ENCODE results near the gene SCRN2. TPM values are rescaled to one million over a fixed set of nuclear protein-coding genes. Genes with fewer than 3 reads are reported as not detected.

SCRN2 gene
- total RNA-seq, 2 donors from 2014 or later, result 36.8 to 40.0 TPM

GRCh38 chr17:47802341-47803022 lies 38.6 kb downstream of the SCRN2 start:
- peak; percentile 58 for TF ChIP-seq CTCF (IDR thresholded peaks at IDR 0.05)
- DNase-seq, result peak; percentile 55
- no peaks in the 10 kb centered on the region for H3K9me3 ChIP-seq
- no peaks in the 10 kb centered on the region for H3K27me3 ChIP-seq
- no peak overlapping the region for H3K27ac ChIP-seq
- no peaks in the 10 kb centered on the region for H3K36me3 ChIP-seq
- H3K4me1 ChIP-seq, result no peaks in the 10 kb centered on the region
- intact Hi-C loops (cut with DNase I), result loop anchor here (10.0 kb wide), 2 partner anchors 108 to 138 kb away; partner anchors contain the start of gene TBKBP1
- no peak overlapping the region for H3K9ac ChIP-seq (ENCODE audit: low read depth in 2 of 2, low read length in 2 of 2)
- H3K4me3 ChIP-seq, result no peak overlapping the region

GRCh38 chr17:47801906-47802305 lies 39.2 kb downstream of the SCRN2 start:
- intact Hi-C loops (cut with DNase I), result loop anchor here (10.0 kb wide), 2 partner anchors 107 to 137 kb away; partner anchors contain the start of gene TBKBP1

GRCh38 chr17:47801176-47801765 lies 39.8 kb downstream of the SCRN2 start:
- Histone ChIP-seq H3K9me3 (no peaks in the 10 kb centered on the region), H3K36me3 (no peaks in the 10 kb centered on the region), H3K4me3 (no peak overlapping the region), H3K27ac (no peak overlapping the region), H3K4me1 (no peaks in the 10 kb centered on the region), H3K27me3 (no peaks in the 10 kb centered on the region), H3K9ac (ENCODE audit: low read depth in 2 of 2, low read length in 2 of 2) (no peak overlapping the region)
- TF ChIP-seq CTCF (IDR thresholded peaks at IDR 0.05), result no peak
- no peak for DNase-seq
- intact Hi-C loops (cut with DNase I), result loop anchor here (10.0 kb wide), 2 partner anchors 106 to 136 kb away; partner anchors contain the start of gene TBKBP1

More at GRCh38 chr17:47801906-47802305, 39.2 kb downstream of the SCRN2 start:
- no peaks in the 10 kb centered on the region for H3K36me3 ChIP-seq
- H3K4me3 ChIP-seq, result no peak overlapping the region
- no peaks in the 10 kb centered on the region for H3K4me1 ChIP-seq
- no peaks in the 10 kb centered on the region for H3K9me3 ChIP-seq
- H3K27ac ChIP-seq, result no peak overlapping the region
- TF ChIP-seq CTCF (IDR thresholded peaks at IDR 0.05), result no peak
- no peaks in the 10 kb centered on the region for H3K27me3 ChIP-seq
- DNase-seq, result no peak
- no peak overlapping the region for H3K9ac ChIP-seq (ENCODE audit: low read depth in 2 of 2, low read length in 2 of 2)

- intact Hi-C loops (cut with DNase I), result loop anchor here (10.0 kb wide), 2 partner anchors 106 to 136 kb away; partner anchors contain the start of gene TBKBP1
- TF ChIP-seq CTCF (IDR thresholded peaks at IDR 0.05), result no peak
- H3K27me3 ChIP-seq, result no peaks in the 10 kb centered on the region
- H3K36me3 ChIP-seq, result no peaks in the 10 kb centered on the region
- no peak overlapping the region for H3K9ac ChIP-seq (ENCODE audit: low read depth in 2 of 2, low read length in 2 of 2)
- no peak overlapping the region for H3K4me3 ChIP-seq
- no peak overlapping the region for H3K27ac ChIP-seq
- no peaks in the 10 kb centered on the region for H3K9me3 ChIP-seq
- H3K4me1 ChIP-seq, result no peaks in the 10 kb centered on the region
- no peak for DNase-seq
Observed at GRCh38 chr17:47800686-47801085, 40.4 kb downstream of the SCRN2 start.

GRCh38 chr17:47797797-47798196 lies 43.3 kb downstream of the SCRN2 start:
- Histone ChIP-seq H3K36me3 (no peaks in the 10 kb centered on the region), H3K4me1 (no peaks in the 10 kb centered on the region), H3K27ac (no peak overlapping the region), H3K9me3 (no peaks in the 10 kb centered on the region), H3K27me3 (no peaks in the 10 kb centered on the region), H3K4me3 (no peak overlapping the region), H3K9ac (ENCODE audit: low read depth in 2 of 2, low read length in 2 of 2) (no peak overlapping the region)
- no peak for DNase-seq
- intact Hi-C loops (cut with DNase I), result no loop called here
- TF ChIP-seq CTCF (IDR thresholded peaks at IDR 0.05), result no peak

Measured in colonic mucosa (tissue), 4 donors.